Mesothelial cell of epicardium (in vitro differentiated cells): ENCODE data around the gene NME7. TPM values are rescaled to one million over a fixed set of nuclear protein-coding genes. Genes with fewer than 3 reads are reported as not detected.
A peak's percentile ranks its signal among the peaks of the same experiment; 100 is the strongest.

ENCODE experiments used
- DNase-seq, 2 experiments: peaks; one replicate each; pipeline ENCODE4 v3.0.0; 2021; ENCODE audit warnings: low spot score in 2 of 2; ENCODE audit not compliant: unreplicated experiment in 2 of 2
- H3K27ac Mint-ChIP-seq: 2 replicates; pipeline ENCODE4 v1.8.0; 2021; ENCODE audit warnings: mixed read lengths
- H3K27me3 Mint-ChIP-seq: 2 replicates; pipeline ENCODE4 v1.8.0; 2021; ENCODE audit warnings: low read depth, mixed read lengths
- H3K36me3 Mint-ChIP-seq: 2 replicates; pipeline ENCODE4 v1.8.0; 2021; ENCODE audit warnings: mixed read lengths
- H3K4me1 Mint-ChIP-seq: 2 replicates; pipeline ENCODE4 v1.8.0; 2021; ENCODE audit warnings: mixed read lengths
- H3K4me3 Mint-ChIP-seq: 2 replicates; pipeline ENCODE4 v1.8.0; 2021; ENCODE audit warnings: mild to moderate bottlenecking, moderate library complexity, mixed read lengths
- H3K9me3 Mint-ChIP-seq: 2 replicates; pipeline ENCODE4 v1.8.0; 2021; ENCODE audit warnings: mixed read lengths
- total RNA-seq: library from RNA; stranded (reverse); gene quantifications from 3 replicates; pipeline ENCODE4 v1.2.1, GENCODE V29; 2021
- TF ChIP-seq, protein P1 (sequence below): fragments of 200-600 bp; sonication (generic); IDR thresholded peaks from one replicate; pipeline ENCODE4 v1.5.0; 2021; ENCODE audit warnings: antibody characterized with exemption; ENCODE audit not compliant: unreplicated experiment

The NME7 gene
- total RNA-seq, 1 donor from 2014 or later = 28.9 TPM

DNA sequence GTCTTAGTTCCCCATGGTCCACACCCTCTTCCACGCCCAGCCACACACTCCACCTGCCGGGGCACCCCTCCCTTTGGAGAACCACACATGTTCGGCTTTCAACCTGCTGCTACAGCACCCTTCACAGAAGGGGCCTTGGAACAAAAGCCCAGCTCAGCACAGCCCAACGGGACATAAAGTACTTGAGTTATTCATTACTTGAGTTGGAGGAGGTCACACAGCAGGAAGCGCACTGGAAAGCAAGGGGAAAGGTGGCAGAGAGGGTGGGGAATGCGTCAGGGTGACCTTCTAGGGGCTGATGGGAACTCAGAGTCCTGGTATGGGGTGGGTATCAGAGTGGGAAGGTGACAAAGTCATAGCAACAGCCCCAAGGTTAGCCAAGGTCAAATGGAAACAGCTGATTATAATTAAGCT, 264.1 kb downstream of the NME7 start:
- Mint-ChIP-seq H3K27ac (no peak overlapping the region), H3K9me3 (no peaks in the 10 kb centered on the region), H3K36me3 (no peaks in the 10 kb centered on the region), H3K27me3 (no peaks in the 10 kb centered on the region), H3K4me1 (peaks cover 21% of the 10 kb centered on the region), H3K4me3 (no peak overlapping the region)
- TF ChIP-seq, protein P1, sequence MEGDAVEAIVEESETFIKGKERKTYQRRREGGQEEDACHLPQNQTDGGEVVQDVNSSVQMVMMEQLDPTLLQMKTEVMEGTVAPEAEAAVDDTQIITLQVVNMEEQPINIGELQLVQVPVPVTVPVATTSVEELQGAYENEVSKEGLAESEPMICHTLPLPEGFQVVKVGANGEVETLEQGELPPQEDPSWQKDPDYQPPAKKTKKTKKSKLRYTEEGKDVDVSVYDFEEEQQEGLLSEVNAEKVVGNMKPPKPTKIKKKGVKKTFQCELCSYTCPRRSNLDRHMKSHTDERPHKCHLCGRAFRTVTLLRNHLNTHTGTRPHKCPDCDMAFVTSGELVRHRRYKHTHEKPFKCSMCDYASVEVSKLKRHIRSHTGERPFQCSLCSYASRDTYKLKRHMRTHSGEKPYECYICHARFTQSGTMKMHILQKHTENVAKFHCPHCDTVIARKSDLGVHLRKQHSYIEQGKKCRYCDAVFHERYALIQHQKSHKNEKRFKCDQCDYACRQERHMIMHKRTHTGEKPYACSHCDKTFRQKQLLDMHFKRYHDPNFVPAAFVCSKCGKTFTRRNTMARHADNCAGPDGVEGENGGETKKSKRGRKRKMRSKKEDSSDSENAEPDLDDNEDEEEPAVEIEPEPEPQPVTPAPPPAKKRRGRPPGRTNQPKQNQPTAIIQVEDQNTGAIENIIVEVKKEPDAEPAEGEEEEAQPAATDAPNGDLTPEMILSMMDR = no peak
- no peak for DNase-seq

DNA sequence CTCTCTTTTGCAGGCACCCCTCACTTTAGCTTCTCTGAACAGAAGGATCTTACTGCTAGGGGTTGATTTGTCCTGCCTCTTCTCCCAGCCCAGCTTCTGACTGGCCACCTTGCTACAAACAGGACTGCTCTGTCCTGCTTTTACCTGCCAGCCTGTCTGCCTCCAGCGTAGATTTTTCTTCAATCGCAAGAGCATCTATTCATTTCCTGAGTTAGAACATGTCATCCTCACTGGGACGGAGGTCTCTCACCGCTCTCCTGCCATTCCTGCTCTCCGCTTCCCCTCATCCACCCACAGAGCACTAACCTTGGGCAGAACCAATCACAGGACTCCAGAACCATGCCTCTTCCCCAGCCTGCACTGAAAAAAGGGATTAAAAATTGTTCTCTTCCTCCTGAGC, 264.6 kb downstream of the NME7 start:
- Mint-ChIP-seq H3K36me3 (no peaks in the 10 kb centered on the region), H3K9me3 (no peaks in the 10 kb centered on the region), H3K4me1 (peaks cover 16% of the 10 kb centered on the region)

DNA sequence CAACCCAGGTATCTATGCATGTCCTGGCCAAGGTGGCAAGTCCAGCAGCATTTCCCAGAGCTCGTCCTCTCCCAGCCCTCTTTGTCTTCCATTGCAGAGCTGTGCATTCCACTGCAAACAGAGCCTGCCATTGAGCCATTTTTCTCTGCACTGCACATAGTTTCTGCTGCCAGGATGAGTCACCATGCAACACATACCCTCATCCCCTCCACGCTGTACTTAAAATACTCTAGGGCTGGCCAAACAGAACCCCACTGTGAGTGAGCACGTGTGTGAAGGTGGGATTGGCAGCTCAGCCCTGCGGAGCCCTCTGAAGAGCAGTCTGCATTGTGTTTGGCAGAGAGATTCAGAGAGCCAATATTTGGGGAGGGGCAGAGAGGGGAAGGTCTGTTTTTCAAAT, 265.0 kb downstream of the NME7 start:
- no peaks in the 10 kb centered on the region for H3K9me3 Mint-ChIP-seq
- TF ChIP-seq, protein P1 = no peak
- no peaks in the 10 kb centered on the region for H3K36me3 Mint-ChIP-seq
- no peaks in the 10 kb centered on the region for H3K27me3 Mint-ChIP-seq
- H3K4me1 Mint-ChIP-seq = peaks cover 12% of the 10 kb centered on the region
- DNase-seq = no peak
- H3K27ac Mint-ChIP-seq = peak overlapping the region; percentile 15
- H3K4me3 Mint-ChIP-seq = no peak overlapping the region

More for the DNA sequence above, 264.6 kb downstream of the NME7 start:
- DNase-seq = no peak
- Mint-ChIP-seq H3K27ac (no peak overlapping the region), H3K27me3 (no peaks in the 10 kb centered on the region), H3K4me3 (no peak overlapping the region)
- TF ChIP-seq, protein P1 = no peak

DNA sequence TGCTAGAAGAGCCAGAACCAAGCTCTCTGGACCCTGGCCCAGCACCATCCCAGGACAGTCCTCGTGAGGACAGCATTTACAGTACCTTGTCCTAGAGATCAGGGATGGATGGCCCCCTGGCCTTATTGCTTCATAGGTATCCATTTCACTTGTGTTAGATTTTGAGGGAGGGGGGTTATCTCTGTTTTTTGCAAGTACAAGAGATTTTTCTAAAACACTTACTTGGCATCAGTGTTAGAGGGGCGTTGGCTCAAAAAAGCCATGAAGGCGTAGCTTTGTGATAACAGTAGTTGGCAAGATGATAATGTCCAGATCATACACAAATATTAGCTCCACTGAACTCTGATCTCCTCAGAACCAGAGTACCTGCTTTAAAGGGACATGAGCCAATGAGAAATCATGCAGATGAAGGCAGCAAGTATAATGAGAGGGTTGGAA, 266.9 kb downstream of the NME7 start:
- Mint-ChIP-seq H3K4me3 (no peak overlapping the region), H3K27ac (no peak overlapping the region), H3K9me3 (peaks cover 3% of the 10 kb centered on the region), H3K27me3 (no peaks in the 10 kb centered on the region), H3K36me3 (no peaks in the 10 kb centered on the region), H3K4me1 (peaks cover 6% of the 10 kb centered on the region)
- TF ChIP-seq, protein P1 = no peak
- DNase-seq = no peak

DNA sequence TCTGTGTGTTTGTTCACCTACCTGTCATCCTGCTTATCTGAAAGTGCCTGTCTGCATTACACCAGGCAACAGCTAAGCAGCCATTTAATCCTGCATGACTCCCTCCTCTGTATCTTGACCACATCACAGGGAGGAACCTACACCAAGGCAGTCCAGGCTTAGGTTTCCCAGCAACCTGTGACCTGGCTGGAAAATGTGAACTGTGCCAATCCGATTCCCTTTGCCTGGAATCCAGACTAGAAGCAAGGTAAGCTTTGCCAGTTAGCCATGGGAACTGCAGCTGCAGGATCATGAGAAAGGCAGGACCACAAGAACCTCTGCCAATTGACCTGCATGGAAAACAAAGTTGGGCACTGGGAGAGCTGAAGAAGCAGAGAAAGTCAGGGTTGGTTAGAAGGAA, 267.4 kb downstream of the NME7 start:
- Mint-ChIP-seq H3K27me3 (no peaks in the 10 kb centered on the region), H3K4me3 (no peak overlapping the region), H3K9me3 (peaks cover 3% of the 10 kb centered on the region), H3K36me3 (no peaks in the 10 kb centered on the region), H3K4me1 (peaks cover 4% of the 10 kb centered on the region), H3K27ac (no peak overlapping the region)
- no peak for DNase-seq
- TF ChIP-seq, protein P1 = no peak

DNA sequence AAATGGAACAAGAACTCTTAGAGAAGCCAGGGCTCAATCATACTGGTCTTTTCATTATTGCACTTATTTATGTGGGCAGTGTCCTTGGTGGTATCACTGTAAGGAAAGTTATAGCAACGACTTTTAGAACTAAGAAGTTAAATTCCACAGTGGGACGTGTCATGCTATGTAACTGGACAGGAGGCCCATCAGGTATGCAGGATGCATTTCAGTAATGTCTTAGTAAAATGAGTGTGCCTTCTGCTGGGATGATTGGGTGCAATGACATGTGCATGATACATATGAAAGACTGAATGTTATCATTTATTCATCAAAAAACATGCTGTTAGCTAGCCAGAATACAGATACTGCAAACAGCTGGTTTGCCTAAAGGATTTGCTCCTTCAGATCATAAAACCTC, 268.0 kb downstream of the NME7 start:
- Mint-ChIP-seq H3K27me3 (no peaks in the 10 kb centered on the region), H3K4me3 (no peak overlapping the region), H3K4me1 (no peaks in the 10 kb centered on the region), H3K9me3 (peaks cover 3% of the 10 kb centered on the region), H3K27ac (no peak overlapping the region), H3K36me3 (no peaks in the 10 kb centered on the region)
- TF ChIP-seq, protein P1 = no peak
- no peak for DNase-seq
